ENCODE results near the gene DEPP1. TPM values are rescaled to one million over a fixed set of nuclear protein-coding genes. Genes with fewer than 3 reads are reported as not detected.
"Not testable (repeated sequence)": the region's sequence is repeated elsewhere in the genome, so short reads cannot be mapped to it uniquely, and the experiment has no call there.

The DEPP1 gene, protein sequence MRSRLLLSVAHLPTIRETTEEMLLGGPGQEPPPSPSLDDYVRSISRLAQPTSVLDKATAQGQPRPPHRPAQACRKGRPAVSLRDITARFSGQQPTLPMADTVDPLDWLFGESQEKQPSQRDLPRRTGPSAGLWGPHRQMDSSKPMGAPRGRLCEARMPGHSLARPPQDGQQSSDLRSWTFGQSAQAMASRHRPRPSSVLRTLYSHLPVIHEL
- polyA plus RNA-seq (2012; ENCODE audit: insufficient read depth, insufficient read length) = not detected

DNA sequence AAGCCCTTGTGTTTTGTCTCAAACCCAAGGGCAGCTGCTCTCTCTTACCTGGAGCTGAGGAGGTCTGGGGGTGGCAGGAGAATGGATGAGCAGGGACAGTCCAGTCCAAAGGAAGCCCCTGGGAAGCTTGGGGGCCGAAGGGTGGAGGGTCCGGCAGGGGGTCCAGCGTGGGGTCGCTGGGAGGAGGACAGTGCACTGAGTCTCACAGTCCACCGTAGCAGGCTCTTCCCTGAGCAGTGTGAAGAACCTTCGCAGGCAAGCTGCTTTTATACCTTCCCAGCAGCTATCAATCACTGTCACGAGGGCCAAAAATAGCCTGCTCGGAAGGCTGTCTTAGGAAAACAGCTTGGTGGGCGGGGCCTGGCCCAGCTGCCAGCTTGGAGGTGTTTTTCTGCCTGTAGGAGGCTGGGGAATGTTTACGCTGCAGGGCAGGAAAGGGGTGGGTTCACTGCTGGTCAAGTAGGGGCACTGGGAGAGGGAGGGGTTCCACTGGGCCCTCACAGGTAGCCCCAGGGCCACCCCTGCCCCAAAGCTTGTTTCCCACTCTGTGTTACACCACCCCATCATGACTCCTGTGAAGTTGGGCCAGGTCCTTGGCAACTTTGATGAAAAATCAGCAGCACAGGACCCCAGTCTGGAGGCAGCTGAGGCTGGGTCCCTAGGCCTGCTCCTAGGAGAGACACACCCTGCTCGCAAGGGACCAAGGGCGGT is at the start of gene DEPP1:
DEPP1 (minus strand) TSS at position 240 of the 711 bp plus-strand sequence. CDS start 779 bp downstream, outside the sequence.
- no peak for DNase-seq (ENCODE audit: low read depth, low spot score)
- H3K4me3 ChIP-seq (ENCODE audit: low read length) = no peak within 1 kb of the TSS

DNA sequence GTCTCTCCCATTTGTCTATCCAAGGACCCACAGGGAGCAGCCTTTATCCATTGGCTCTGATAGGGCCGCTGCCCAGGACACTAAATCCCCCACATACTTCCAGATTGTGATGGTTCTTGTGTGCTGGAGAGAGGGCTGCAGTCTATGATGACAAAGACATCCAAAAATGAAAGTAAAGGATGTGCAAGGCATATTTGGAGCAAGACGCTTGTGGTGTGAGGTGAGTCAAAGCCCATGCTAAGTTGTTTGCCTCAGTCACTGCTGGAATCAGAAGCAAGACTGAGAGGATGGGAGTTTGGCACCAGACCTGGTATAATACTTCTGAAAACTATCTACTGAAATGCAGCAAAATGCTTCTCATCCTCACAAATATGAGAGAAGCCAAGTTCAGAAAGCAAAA is 44.8 kb upstream of the DEPP1 start:
- no peak overlapping the region for H3K4me3 ChIP-seq (ENCODE audit: low read length)
- DNase-seq (ENCODE audit: low read depth, low spot score) = no peak

DNA sequence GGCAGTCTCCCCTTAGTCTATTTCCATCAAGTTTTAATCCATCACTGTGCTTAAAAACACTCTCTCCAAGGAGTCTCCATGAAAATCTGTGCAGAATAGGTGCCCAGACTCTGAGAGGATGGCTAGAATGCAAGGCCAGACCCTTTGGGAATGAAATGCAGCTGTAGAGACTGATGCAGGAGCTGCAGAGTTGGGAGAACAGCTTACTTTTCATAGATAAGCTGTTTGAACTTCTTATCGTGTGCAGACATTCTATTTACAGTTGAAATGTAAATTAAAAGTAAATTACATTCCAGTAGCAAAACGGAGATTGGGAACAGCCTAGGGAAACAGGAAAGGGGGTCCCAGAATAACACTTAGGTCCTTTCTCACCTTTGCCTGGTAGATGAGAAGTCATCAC is 37.0 kb upstream of the DEPP1 start:
- no peak for DNase-seq (ENCODE audit: low read depth, low spot score)
- H3K4me3 ChIP-seq (ENCODE audit: low read length) = no peak overlapping the region

DNA sequence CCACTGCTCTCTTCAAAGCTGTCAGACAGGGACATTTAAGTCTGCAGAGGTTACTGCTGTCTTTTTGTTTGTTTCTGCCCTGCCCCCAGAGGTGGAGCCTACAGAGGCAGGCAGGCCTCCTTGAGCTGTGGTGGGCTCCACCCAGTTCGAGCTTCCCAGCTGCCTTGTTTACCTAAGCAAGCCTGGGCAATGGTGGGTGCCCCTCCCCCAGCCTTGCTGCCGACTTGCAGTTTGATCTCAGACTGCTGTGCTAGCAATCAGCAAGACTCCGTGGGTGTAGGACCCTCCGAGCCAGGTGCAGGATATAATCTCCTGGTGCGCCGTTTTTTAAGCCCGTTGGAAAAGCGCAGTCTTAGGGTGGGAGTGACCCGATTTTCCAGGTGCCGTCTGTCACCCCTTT is 35.9 kb upstream of the DEPP1 start:
- not testable (repeated sequence) for H3K4me3 ChIP-seq (ENCODE audit: low read length); DNase-seq (ENCODE audit: low read depth, low spot score)

DNA sequence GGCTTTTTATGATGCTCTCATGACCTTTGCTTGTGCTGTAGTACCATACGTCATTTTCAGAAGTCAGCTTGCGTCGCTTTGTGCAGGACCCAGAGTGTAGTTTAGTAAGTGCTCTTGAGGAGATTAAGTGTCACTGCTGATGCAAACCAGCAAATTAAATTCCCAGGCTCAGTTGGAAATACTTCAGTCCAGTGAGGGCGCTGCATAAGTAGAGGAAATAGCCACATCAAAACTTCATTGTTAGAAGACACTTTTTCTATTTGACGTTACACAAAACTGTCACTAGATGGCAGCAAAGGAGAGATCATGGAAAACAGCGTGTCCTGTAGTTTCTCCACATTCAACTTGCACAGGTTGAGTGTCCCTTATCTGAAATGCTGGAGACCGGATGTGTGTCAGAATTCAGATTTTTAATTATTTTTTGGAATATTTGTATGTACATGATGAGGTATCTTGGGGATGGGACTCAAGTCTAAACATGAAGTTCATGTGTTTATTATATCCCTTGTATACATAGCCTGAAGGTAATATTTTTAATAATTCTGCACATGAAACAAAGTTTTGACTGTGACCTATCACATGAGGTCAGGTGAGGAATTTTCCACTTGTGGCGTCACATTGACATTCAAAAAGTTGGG is 30.0 kb upstream of the DEPP1 start:
- DNase-seq (ENCODE audit: low read depth, low spot score) = peak; percentile 87
- no peak overlapping the region for H3K4me3 ChIP-seq (ENCODE audit: low read length)

DNA sequence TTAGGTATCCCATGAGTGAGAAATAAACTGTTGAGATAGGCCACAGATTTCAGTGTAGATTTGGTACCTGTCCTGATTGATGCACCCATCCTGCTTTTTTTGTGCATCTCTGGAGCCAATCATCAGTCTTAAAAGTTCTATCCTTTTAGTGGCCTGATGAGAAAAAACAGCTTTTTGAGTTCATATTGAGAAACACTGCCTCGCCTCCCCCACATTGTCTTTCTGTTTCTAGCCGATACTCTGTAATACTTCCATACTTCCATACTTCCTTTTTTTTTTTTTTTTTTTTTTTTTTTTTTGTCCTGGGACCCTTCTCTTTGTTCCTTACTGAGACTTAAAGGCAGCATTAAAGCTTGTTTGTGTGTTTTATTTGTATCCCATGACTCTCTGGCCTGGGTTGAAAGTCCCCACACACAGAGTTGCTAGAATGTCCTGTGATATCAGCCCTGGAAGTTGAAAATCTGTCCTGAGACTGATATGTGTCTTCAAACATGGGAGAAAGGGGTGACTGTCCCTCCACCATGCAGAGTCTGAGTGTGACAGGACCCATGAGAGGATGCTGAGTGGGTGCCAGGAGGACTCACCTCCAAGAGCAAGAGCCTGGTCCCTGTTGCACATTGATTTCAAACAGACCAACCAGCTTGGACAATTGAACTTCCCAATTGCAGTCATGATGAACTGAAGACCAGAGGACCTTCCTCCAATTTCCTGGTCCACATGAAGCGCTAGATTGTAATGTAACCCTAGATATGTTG is 27.8 kb upstream of the DEPP1 start:
- H3K4me3 ChIP-seq (ENCODE audit: low read length) = no peak overlapping the region
- DNase-seq (ENCODE audit: low read depth, low spot score) = no peak

DNA sequence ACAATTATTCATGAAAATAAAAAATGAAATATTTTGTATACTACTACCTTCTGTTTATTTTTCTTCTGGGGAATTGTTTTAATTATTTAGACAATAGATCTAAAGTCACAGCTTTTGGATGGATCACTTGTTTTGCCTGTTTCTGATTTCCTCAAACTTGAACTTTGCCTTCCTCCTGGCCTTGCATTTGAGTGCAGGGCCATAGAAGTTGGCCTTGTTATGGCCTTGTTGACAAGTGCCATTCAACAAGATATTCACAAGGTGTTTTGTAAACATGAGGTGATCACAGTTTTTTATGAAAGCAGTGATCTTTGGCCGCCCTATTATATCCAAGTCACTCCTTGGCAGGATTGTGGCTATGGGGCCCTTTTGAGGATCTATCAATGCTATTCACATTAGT is 26.7 kb upstream of the DEPP1 start:
- DNase-seq (ENCODE audit: low read depth, low spot score) = no peak
- H3K4me3 ChIP-seq (ENCODE audit: low read length) = no peak overlapping the region

DNA sequence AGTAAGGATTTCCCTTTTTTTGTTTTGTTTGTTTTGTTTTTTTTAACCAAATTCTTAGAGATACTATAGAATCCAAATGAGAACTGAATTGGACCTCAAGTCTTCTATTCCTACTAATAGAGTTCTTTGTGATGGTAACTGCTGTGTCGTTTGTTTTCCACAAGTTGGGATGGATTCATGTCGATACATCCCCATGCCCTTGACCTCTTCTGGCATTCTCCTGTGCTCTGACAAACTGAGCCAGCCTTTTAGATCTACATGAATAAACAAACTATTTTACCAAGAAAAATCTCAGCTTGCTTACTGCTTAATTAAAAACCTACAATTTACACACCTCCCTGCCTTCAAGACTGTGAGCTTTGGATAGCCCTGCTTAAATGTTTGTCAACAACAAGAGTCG is 26.1 kb upstream of the DEPP1 start:
- H3K4me3 ChIP-seq (ENCODE audit: low read length) = no peak overlapping the region
- DNase-seq (ENCODE audit: low read depth, low spot score) = no peak

DNA sequence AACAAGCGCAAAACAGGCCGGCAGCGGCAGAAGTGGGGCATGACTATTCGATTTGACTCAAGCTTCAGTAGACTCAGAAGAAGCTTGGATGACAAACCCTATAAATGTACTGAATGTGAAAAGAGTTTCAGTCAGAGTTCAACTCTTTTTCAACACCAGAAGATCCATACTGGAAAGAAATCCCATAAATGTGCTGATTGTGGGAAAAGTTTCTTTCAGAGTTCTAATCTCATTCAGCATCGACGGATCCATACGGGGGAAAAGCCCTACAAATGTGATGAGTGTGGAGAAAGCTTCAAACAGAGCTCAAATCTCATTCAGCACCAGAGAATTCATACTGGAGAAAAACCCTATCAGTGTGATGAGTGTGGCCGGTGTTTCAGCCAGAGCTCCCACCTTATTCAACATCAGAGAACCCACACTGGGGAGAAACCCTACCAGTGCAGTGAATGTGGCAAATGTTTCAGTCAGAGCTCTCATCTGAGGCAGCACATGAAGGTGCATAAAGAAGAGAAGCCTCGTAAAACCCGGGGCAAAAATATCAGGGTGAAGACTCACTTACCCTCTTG is 24.9 kb upstream of the DEPP1 start:
- H3K4me3 ChIP-seq (ENCODE audit: low read length) = no peak overlapping the region
- DNase-seq (ENCODE audit: low read depth, low spot score) = peak; percentile 58

DNA sequence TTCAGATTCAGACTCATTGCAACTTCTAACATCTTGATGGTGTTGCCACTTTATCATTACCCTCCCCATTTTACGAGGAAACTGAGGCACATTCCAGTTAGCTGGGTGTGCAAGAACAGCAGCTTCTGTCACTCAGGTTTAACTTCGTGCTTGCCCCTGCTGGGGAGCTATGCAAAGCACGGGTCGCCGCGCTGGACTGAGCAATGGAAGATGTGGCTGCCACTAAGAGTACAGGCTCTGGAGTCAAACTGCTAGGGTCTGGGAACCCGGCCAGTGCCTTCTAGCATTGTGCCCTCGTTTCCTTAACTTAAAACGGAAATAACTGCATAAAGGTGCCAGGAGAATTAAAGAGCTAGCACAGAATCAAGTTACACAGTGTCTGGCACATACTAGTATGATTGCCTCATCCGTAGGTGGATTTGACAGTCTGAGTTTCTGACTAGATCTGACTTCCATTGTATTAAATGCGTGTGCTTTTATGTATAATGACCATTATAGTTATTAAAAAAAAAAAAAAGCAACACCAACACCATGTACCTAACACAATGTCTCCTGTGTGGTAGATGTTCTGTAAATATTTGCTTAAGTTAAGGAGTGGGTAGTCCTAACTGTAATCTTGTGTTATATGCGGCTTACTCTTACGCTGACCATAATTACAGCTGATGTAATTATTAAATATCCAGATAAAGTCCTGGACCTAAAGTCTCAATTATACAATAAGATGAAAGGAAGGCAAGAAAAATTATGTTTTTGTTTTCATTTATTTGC is 23.0 kb upstream of the DEPP1 start:
- peak overlapping the region; percentile 66 for H3K4me3 ChIP-seq (ENCODE audit: low read length)

DNA sequence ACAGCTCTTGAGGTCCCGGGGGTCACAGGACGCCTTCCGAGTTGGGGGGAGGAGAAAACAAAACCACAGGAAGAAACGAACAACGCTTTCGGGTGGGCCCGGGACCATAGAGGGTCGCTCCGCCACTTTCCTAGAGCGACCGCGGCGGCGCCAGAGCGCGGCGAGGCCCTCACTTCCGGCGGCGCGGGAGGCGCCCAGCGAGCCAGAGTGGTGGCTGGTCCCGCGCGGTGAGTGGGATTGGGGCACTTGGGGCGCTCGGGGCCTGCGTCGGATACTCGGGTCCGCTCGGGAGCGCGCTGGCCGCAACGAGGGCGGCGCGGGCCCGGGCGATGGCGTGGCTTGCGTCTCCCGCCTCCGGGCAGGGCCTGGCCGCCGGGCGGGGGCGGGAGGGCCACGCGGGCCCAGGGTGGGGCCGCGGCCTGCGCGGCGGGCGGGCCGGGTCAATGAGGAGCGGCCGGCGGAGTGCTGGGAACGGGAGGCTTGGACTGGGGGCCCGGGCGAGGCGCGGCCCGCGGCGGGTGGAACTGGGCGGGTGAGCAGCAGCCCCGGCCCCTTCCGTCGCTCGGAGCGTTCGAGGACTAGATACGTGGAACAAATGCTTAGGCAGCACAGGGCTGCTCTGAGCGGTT is 22.3 kb upstream of the DEPP1 start, which contains the start of gene ZNF22:
ZNF22 (plus strand) TSS at position 172 of the 629 bp plus-strand sequence. CDS start 2,446 bp downstream, outside the sequence.
- peak; percentile 94 for DNase-seq (ENCODE audit: low read depth, low spot score)
- H3K4me3 ChIP-seq (ENCODE audit: low read length) = peak within 1 kb of the TSS; percentile 66

More for the DNA sequence above, 23.0 kb upstream of the DEPP1 start:
- peak; percentile 62 for DNase-seq (ENCODE audit: low read depth, low spot score)

DNA sequence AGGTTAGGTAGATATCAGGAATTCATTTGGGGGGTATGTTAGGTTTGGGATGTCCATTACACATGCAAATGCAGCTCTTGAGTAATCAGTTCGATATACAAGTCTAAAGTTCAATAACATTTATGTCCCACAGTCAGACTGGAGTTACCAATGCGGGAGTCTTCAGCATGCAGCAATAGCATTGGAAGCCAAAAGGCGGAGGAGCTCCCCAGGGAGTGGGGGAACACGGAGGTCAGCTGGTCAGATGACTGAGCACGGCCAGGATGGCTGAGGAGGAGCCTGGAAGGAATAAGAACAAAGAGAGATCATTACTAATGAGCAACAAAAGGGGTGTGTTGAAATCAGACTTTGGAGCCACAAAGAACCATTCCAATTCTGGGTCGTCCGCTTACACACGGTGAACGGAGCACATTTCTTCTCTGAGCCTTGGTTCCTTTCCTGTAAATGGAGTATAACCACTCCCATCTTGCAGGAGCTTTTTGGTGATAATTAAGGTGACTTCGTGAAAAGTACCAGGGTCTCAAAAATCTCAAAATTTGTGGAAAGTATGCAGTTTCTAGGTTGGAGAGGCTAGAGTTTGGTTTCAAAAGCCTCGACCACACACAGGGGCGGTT is 21.6 kb upstream of the DEPP1 start:
- H3K4me3 ChIP-seq (ENCODE audit: low read length) = peak overlapping the region; percentile 66
- no peak for DNase-seq (ENCODE audit: low read depth, low spot score)

DNA sequence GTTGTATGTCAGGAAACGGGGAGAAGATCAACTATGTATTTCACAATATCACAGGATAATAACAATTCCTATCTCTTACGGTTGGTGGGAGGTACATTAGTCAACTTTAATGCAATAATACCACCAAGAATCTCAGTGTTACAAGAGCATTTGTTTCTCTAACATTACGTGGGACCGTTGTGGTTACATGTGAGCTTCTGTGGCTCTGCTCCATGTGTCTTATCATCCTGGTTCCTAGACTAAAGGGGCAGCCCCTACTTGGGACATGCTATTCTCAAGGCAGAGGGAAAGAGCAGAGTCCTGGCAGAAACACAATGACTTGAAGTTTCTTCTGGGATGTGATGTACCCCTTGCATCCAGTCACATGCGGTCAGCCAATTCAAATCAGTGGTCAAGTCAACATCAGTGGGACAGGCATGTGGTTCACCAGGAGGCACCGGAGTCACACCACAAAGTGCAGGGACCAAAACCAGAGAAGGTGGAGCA is 19.6 kb upstream of the DEPP1 start:
- H3K4me3 ChIP-seq (ENCODE audit: low read length) = no peak overlapping the region
- DNase-seq (ENCODE audit: low read depth, low spot score) = no peak

DNA sequence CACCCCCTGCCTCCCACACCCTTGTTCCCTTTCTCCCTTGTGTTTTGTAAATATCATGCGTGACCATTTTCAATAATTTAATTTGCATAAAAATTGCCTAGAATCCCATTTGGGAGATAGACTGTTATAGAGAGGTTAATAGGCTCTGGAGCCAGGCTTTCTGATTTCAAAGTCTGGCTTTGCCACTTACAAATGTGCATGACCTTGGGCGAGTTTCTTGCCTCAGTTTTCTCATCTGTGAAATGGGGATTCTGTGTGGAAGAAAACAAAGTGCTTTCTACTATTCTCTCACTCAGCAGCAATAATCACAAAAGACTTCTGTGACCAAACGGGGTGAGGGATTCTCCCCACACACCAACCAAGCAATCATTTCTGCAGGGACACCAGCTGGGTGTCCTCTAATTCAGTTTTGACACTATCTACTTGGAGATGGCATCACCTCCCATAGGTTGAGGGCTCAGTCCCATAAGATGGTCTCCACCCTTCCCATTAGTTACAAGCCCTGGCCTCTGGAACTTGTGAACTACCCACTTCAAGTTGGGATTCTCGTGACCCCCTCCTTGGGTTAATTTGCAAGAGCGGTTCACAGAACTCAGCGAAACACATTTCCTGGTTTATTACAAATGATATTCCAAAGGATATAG is 18.6 kb upstream of the DEPP1 start:
- no peak for DNase-seq (ENCODE audit: low read depth, low spot score)
- H3K4me3 ChIP-seq (ENCODE audit: low read length) = no peak overlapping the region

DNA sequence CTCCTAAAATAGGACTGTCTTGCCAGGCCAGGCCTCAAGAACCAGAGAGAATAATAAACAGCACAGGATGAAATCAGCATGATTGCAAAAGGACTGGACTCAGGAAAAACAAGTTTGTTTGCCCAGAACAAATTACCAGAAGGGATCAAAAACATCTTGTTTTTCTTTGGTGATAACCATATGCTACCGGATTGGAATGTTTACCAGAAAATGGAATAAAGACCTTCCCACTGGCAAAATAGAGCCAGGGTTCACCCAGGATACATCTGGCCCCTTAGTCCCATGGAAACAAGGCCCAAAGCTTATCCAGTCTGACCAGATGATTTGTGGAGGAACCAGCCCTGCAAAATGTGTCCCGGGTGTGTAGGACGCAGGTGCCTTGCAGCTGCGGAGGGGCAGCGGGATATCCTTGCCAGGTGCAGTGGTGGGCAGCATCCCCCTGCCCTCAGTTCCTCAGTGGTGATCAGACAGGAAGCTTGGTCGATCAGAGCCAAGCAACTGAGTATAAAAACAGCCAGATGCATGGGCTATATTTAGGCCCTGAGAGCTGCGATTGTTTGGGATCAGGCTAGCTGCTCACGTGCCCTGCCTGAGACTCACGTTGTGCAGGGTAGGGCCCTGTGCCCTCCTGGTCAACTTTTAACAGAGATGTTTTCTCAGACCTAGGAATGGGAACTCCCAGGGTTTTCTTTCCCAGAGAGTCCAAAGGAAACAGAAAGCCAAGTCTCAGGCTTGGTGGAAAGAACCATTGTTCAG is 17.5 kb upstream of the DEPP1 start:
- peak; percentile 79 for DNase-seq (ENCODE audit: low read depth, low spot score)
- H3K4me3 ChIP-seq (ENCODE audit: low read length) = no peak overlapping the region; the same call in 1 of the 2 replicates

DNA sequence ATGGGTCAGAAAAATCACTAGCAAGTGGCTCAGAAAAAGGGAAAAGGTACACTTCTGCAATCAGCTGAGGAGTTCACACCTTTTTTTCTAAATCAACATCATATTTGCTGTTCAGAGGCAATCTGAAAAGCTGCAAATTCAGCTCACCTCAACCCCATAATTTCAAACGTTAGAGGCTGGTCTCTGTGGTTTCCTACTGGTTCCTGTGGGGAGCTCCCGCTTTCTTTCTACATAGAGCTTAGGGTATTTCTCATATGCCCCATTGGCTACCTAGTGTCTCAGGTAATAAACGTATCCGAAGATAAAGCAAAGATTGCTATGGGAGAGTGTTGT is 16.9 kb upstream of the DEPP1 start:
- peak; percentile 71 for DNase-seq (ENCODE audit: low read depth, low spot score)
- H3K4me3 ChIP-seq (ENCODE audit: low read length) = no peak overlapping the region

All from Jurkat, Clone E6-1 (cell line).